K562 (cell line): ENCODE results near the gene ZNF556. TPM values are rescaled to one million over a fixed set of nuclear protein-coding genes. Genes with fewer than 3 reads are reported as not detected.
A peak's percentile ranks its signal among the peaks of the same experiment; 100 is the strongest.

Experiments
- ATAC-seq: fragments of 200-7000 bp; cut with Tn5 transposase; 3 replicates; pipeline ENCODE4 v1.9.1; 2020; ENCODE audit warnings: moderate library complexity
- BruUV-seq: library from RNA; stranded (reverse); fragments of 400-500 nt; replicated peaks from 2 replicates; lab custom pipeline; 2021; lab: Mats Ljungman, UMichigan
- CTCF ChIA-PET: fragments of 300-600 bp; formaldehyde crosslinking; extraction: SDS; loops from one replicate; lab custom pipeline; 2021; ENCODE audit warnings: low intra/inter-chr PET ratio; lab: Yijun Ruan, JAX
- POLR2A ChIA-PET: fragments of 300-600, 350-650 bp; sonication (Branson Sonifier 250); formaldehyde crosslinking; extraction: SDS; loops from one replicate; lab custom pipeline; 2021; ENCODE audit warnings: antibody characterized with exemption, inconsistent platforms; lab: Yijun Ruan, JAX
- DNase-seq, 4 experiments: peaks; one replicate each; pipeline versions ENCODE4 v3.0.0 to v3.0.0-alpha.2; 2011 to 2018; ENCODE audit warnings: low spot score in 3 of 4, mixed read lengths in 3 of 4; ENCODE audit errors: extremely low read depth in 1 of 4
- FAIRE-seq: peaks from 2 replicates; lab custom pipeline; 2011; peaks lifted over from hg19 to GRCh38; lab: Jason Lieb, UNC
- H2AFZ ChIP-seq: 2 replicates; pipeline ENCODE4 v1.6.0; 2011; ENCODE audit warnings: low read depth, low read length, control low read depth, inconsistent platforms
- H3K27ac ChIP-seq: fragments of 200-600 bp; 3 replicates; pipeline ENCODE4 v1.8.0; 2011; ENCODE audit warnings: low read depth, mild to moderate bottlenecking, control low read depth, inconsistent platforms, low read length, moderate library complexity, mixed read lengths; ENCODE audit errors: extremely low read depth
- H3K27me3 ChIP-seq, 2 experiments: fragments of 300-600 bp in 1 of 2; 2 replicates in 1 of 2; 3 replicates in 1 of 2; pipeline versions ENCODE4 v1.6.0 to v1.8.0; 2011; ENCODE audit warnings: inconsistent platforms in 2 of 2, low read length in 2 of 2, mild to moderate bottlenecking in 1 of 2, mixed read lengths in 1 of 2, moderate library complexity in 1 of 2; ENCODE audit not compliant: control insufficient read depth in 2 of 2, insufficient read depth in 2 of 2
- H3K36me3 ChIP-seq: fragments of 300-600 bp; 3 replicates; pipeline ENCODE4 v1.8.0; 2011; ENCODE audit warnings: mild to moderate bottlenecking, low read length, inconsistent platforms; ENCODE audit not compliant: control insufficient read depth, insufficient read depth
- H3K4me1 ChIP-seq, 2 experiments: fragments of 200-600 bp in 1 of 2; replicated peaks in 1 of 2; 2 replicates in 1 of 2; 3 replicates in 1 of 2; pipeline versions ENCODE4 v1.5.1 to v1.8.0; 2011; ENCODE audit warnings: inconsistent platforms in 2 of 2, low read length in 2 of 2, mild to moderate bottlenecking in 1 of 2, mixed read lengths in 1 of 2, moderate library complexity in 1 of 2; ENCODE audit not compliant: control insufficient read depth in 2 of 2, insufficient read depth in 2 of 2
- H3K4me2 ChIP-seq: 2 replicates; pipeline ENCODE4 v1.6.1; 2011; ENCODE audit warnings: low read length, control low read depth, inconsistent platforms, mixed read lengths; ENCODE audit not compliant: insufficient read depth
- H3K4me3 ChIP-seq: fragments of 200-600 bp; sonication (generic), shearing (Covaris generic); 2 replicates; pipeline ENCODE4 v1.5.1; 2016; ENCODE audit warnings: control low read depth, inconsistent platforms
- H3K79me2 ChIP-seq: fragments of 200-600 bp; 3 replicates; pipeline ENCODE4 v1.8.0; 2011; ENCODE audit warnings: low read length, inconsistent platforms; ENCODE audit not compliant: control insufficient read depth, insufficient read depth
- H3K9ac ChIP-seq, 2 experiments: 2 replicates each; pipeline versions ENCODE4 v1.6.0 to v1.6.1; 2011; ENCODE audit warnings: low read depth in 2 of 2, low read length in 2 of 2, control low read depth in 1 of 2, inconsistent platforms in 1 of 2, mild to moderate bottlenecking in 1 of 2, mixed read lengths in 1 of 2; ENCODE audit not compliant: insufficient read depth in 1 of 2
- H3K9me1 ChIP-seq: one replicate; pipeline ENCODE4 v1.6.0; 2011; ENCODE audit warnings: inconsistent platforms, mild to moderate bottlenecking, low read length, moderate library complexity; ENCODE audit not compliant: control insufficient read depth, insufficient read depth
- H3K9me3 ChIP-seq: replicated peaks from 2 replicates; pipeline ENCODE4 v1.5.1; 2011; ENCODE audit warnings: low read depth, low read length, inconsistent platforms; ENCODE audit not compliant: control insufficient read depth, insufficient read depth
- H4K20me1 ChIP-seq: replicated peaks from 2 replicates; pipeline ENCODE4 v1.6.1; 2011; ENCODE audit warnings: low read length, inconsistent platforms, mixed read lengths; ENCODE audit not compliant: control insufficient read depth, insufficient read depth
- CREB3 ChIP-seq: fragments of 450-650 bp; conservative IDR thresholded peaks from 2 replicates; pipeline ENCODE4 v1.6.1; 2016; ENCODE audit warnings: missing genetic modification characterization, low read depth, mild to moderate bottlenecking, missing compliant biosample characterization, moderate library complexity
- DDX20 ChIP-seq: fragments of 450-650 bp; IDR thresholded peaks from 2 replicates; pipeline ENCODE4 v1.6.1; 2016; ENCODE audit warnings: missing genetic modification characterization, low read depth, mild to moderate bottlenecking, missing compliant biosample characterization, moderate library complexity
- DNMT1 ChIP-seq: fragments of 450-650 bp; IDR thresholded peaks from 2 replicates; pipeline ENCODE4 v1.6.1; 2016; ENCODE audit warnings: antibody characterized with exemption, mild to moderate bottlenecking
- FOXK2 ChIP-seq, 2 experiments: fragments of 450-650 bp; IDR thresholded peaks in 1 of 2; conservative IDR thresholded peaks in 1 of 2; 2 replicates each; pipeline ENCODE4 v1.6.1; 2016; ENCODE audit warnings: low read depth in 2 of 2, mild to moderate bottlenecking in 1 of 2
- NR4A1 ChIP-seq, 2 experiments: fragments of 250-450 bp in 1 of 2; fragments of 450-650 bp in 1 of 2; sonication (Bioruptor Pico) in 1 of 2; IDR thresholded peaks; 2 replicates each; pipeline versions ENCODE4 v1.4.0 to v1.6.1; 2016 to 2020; ENCODE audit warnings: mild to moderate bottlenecking in 2 of 2, missing compliant biosample characterization in 1 of 2, missing genetic modification characterization in 1 of 2, moderate library complexity in 1 of 2
- PTBP1 ChIP-seq: fragments of 200-400 bp; formaldehyde crosslinking; IDR thresholded peaks from 2 replicates; pipeline ENCODE4 v1.6.1; 2017; ENCODE audit warnings: low read depth, low read length
- SIN3B ChIP-seq: fragments of 450-650 bp; IDR thresholded peaks from 2 replicates; pipeline ENCODE4 v1.6.1; 2017; ENCODE audit warnings: low read depth, mild to moderate bottlenecking, moderate library complexity
- TCF7 ChIP-seq: sonication (generic); IDR thresholded peaks from 2 replicates; pipeline ENCODE4 v1.6.1; 2016; ENCODE audit warnings: antibody characterized with exemption, borderline replicate concordance
- ZNF23 ChIP-seq: fragments of 250-450 bp; sonication (Bioruptor Pico); IDR thresholded peaks from 2 replicates; pipeline ENCODE4 v1.4.0; 2020; ENCODE audit warnings: mild to moderate bottlenecking
- WGBS: fragments of 100-300 bp; shearing (Covaris generic); methylation state at CpG from one replicate; pipeline ENCODE4 v1.1.6; 2016; ENCODE audit warnings: low coverage, mixed read lengths; ENCODE audit not compliant: insufficient coverage; ENCODE audit errors: missing lambda C conversion rate; 5-methylcytosine and 5-hydroxymethylcytosine counted together
- in situ Hi-C: fragments of 300-500 bp; cut with MboI; formaldehyde crosslinking; loops from 4 replicates; pipeline ENCODE4 v1.15.0; 2018; ENCODE audit warnings: inconsistent platforms, mixed read lengths
- intact Hi-C: fragments of 100-400 bp; cut with micrococcal nuclease; formaldehyde crosslinking; loops from 2 replicates; pipeline ENCODE4 v1.14.2; 2022
- polyA plus RNA-seq, 8 experiments: library from polyadenylated mRNA; depleted of rRNA in 4 of 8; stranded (reverse) in 5 of 8; unstranded in 3 of 8; fragments of >200 nt; fragmentation: Nextera tagmentation in 2 of 8; fragmentation: Illumina TruSeq in 1 of 8; extraction: Ambion mirVana in 2 of 8; extraction: Trizol in 1 of 8; gene quantifications; 2 replicates each; pipeline versions ENCODE4 v1.2.1 to v1.2.3, GENCODE V29; 2011 to 2014; ENCODE audit warnings: inconsistent platforms in 1 of 8, missing spikeins in 1 of 8
- total RNA-seq, 7 experiments: library from RNA; depleted of rRNA in 6 of 7; stranded (reverse); fragments of >200 nt in 6 of 7; fragmentation: Illumina TruSeq in 2 of 7; extraction: Trizol in 2 of 7; gene quantifications; 2 replicates each; pipeline versions ENCODE4 v1.2.1 to v1.2.3, GENCODE V29; 2011 to 2021; ENCODE audit warnings: low replicate concordance in 1 of 7

Gene ZNF556
- total and polyA plus RNA-seq, 9 of the 15 experiments (the other 6 are each of a cell fraction or from before 2014, with no cell fraction given), result 0.01 to 0.36 (median 0.10) TPM; not detected in 1

GRCh38 chr19:2822846-2823245, 44.3 kb upstream of the ZNF556 start (continued):
- TF ChIP-seq CREB3 (tag), result no peak
- TF ChIP-seq NR4A1 (CRISPR knock-in tag; IDR thresholded peaks at IDR 0.05), result no peak
- TF ChIP-seq NR4A1 (tag; IDR thresholded peaks at IDR 0.05), result no peak
- TF ChIP-seq TCF7, result no peak

GRCh38 chr19:2823646-2824045, 43.5 kb upstream of the ZNF556 start:
- Histone ChIP-seq H3K9me3 (peaks cover 4% of the 10 kb centered on the region), H3K4me2 (no peak overlapping the region), H3K27me3 (no peaks in the 10 kb centered on the region), H3K27ac (no peak overlapping the region), H3K9ac (0 out of 4 replicates have a peak overlapping the region, but pooled peaks of 1 of the 2 experiments have one; percentile 11), H3K4me3 (no peak overlapping the region), H4K20me1 (no peaks in the 10 kb centered on the region), H3K4me1 (peaks cover 0 to 15% of the 10 kb centered on the region in 2 experiments; a peak in 3 of 5 replicates), H2AFZ (no peak overlapping the region), H3K79me2 (peaks cover 7% of the 10 kb centered on the region), H3K36me3 (no peaks in the 10 kb centered on the region), H3K9me1 (no peaks in the 10 kb centered on the region)
- FAIRE-seq, result no peak
- ChIA-PET POLR2A (interaction anchor here (0.9 kb wide), 1 partner anchor 18 kb away, joined by 3 read pairs; the partner anchor contains the start of gene ZNF555), CTCF (no interaction called here)
- intact Hi-C loops (no loop called here), in situ Hi-C loops (no loop called here)
- TF ChIP-seq DNMT1 (no peak), SIN3B (no peak), FOXK2 (conservative IDR thresholded peaks at IDR 0.05 in 1 of 2, IDR thresholded peaks at IDR 0.05 in 1 of 2; ENCODE audit: low read depth in 2 of 2) (no peak), DDX20 (tag) (no peak), ZNF23 (CRISPR knock-in tag) (no peak), PTBP1 (no peak)
- ATAC-seq, result no peak
- 56% methylated on average over 9 of the region's 9 CpGs for WGBS
- no peak for DNase-seq
- BruUV-seq, result no TSS peak
